ENCODE results near the gene TYMS. TPM values are rescaled to one million over a fixed set of nuclear protein-coding genes. Genes with fewer than 3 reads are reported as not detected.

Gene TYMS
- polyA plus RNA-seq, 3 donors = not detected

DNA sequence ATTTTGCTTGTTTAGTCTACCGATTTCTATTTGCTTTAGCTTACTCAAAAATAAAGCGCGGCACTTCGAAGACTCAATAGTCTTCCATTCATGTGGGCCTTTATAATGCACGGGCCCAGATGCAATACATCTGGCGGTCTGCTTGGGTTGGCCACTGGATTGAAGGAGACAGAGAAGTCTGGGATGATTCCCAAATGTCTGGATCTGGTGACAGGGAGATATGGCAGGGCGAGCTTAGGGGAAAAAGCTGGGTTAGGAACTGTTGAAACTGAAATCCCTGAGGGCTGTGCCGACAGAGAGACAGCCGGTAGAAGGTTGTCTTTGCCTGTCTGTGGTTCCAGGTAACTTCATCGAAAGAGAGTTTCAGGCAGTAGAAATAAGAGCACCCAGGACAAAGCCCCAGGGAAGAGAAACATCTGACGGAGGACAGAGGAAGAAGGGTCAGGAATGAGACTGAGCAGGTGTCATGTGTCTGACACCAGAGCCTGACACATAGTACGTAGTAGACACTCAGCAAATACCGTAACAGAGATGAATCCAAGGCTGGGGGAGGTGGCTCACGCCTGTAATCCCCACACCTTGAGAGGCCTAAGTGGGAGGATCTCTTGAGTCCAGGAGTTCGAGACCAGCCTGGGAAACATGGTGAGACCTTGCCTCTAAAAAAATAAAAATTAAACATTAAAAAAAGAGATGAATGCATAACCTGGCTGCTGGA, 47.1 kb upstream of the TYMS start:
- Histone ChIP-seq H2AFZ (ENCODE audit: insufficient read depth, low read depth, low read length, poor library complexity, severe bottlenecking) (no peak overlapping the region), H3K27ac (ENCODE audit: low read depth in 1 of 2, low read length in 2 of 2) (no peak overlapping the region), H4K20me1 (ENCODE audit: insufficient read depth, low read length) (no peaks in the 10 kb centered on the region), H3K9ac (ENCODE audit: insufficient read depth, low read length, poor library complexity, severe bottlenecking) (no peak overlapping the region), H3K36me3 (replicated peaks in 1 of 2; ENCODE audit: control insufficient read depth in 1 of 2, insufficient read depth in 2 of 2, low read length in 2 of 2) (no peaks in the 10 kb centered on the region), H3K9me3 (replicated peaks in 1 of 2; ENCODE audit: control insufficient read depth in 1 of 2, insufficient read depth in 1 of 2, low read length in 2 of 2) (no peaks in the 10 kb centered on the region), H3K79me2 (ENCODE audit: insufficient read depth, low read length) (no peaks in the 10 kb centered on the region), H3K4me2 (replicated peaks; ENCODE audit: extremely low read depth, low read length, poor library complexity, severe bottlenecking) (no peak overlapping the region), H3K27me3 (ENCODE audit: control insufficient read depth in 2 of 2, insufficient read depth in 2 of 2, low read length in 2 of 2) (no peaks in the 10 kb centered on the region), H3K4me3 (replicated peaks in 1 of 3; ENCODE audit: low read depth in 2 of 3, low read length in 3 of 3) (no peak overlapping the region), H3K4me1 (ENCODE audit: control insufficient read depth in 1 of 2, insufficient read depth in 2 of 2, low read length in 2 of 2) (peaks cover 14 to 17% of the 10 kb centered on the region in 2 donors)
- intact Hi-C loops (cut with micrococcal nuclease) = loop anchor here (10.0 kb wide), 2 partner anchors 116 to 326 kb away; no protein-coding TSS in a partner anchor
- DNase-seq = no peak
- Mint-ChIP-seq H3K27me3 (ENCODE audit: low read depth in 3 of 3) (peaks cover 5 to 20% (median 7%) of the 10 kb centered on the region in 3 donors), H3K36me3 (no peaks in the 10 kb centered on the region), H3K4me3 (no peak overlapping the region), H3K4me1 (peaks cover 15% of the 10 kb centered on the region), H3K9me3 (no peaks in the 10 kb centered on the region), H3K27ac (no peak overlapping the region)
- 90% methylated on average over 13 of the region's 15 CpGs for WGBS (ENCODE audit: insufficient coverage)
- TF ChIP-seq, protein P1, sequence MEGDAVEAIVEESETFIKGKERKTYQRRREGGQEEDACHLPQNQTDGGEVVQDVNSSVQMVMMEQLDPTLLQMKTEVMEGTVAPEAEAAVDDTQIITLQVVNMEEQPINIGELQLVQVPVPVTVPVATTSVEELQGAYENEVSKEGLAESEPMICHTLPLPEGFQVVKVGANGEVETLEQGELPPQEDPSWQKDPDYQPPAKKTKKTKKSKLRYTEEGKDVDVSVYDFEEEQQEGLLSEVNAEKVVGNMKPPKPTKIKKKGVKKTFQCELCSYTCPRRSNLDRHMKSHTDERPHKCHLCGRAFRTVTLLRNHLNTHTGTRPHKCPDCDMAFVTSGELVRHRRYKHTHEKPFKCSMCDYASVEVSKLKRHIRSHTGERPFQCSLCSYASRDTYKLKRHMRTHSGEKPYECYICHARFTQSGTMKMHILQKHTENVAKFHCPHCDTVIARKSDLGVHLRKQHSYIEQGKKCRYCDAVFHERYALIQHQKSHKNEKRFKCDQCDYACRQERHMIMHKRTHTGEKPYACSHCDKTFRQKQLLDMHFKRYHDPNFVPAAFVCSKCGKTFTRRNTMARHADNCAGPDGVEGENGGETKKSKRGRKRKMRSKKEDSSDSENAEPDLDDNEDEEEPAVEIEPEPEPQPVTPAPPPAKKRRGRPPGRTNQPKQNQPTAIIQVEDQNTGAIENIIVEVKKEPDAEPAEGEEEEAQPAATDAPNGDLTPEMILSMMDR (IDR thresholded peaks at IDR 0.05) = no peak

DNA sequence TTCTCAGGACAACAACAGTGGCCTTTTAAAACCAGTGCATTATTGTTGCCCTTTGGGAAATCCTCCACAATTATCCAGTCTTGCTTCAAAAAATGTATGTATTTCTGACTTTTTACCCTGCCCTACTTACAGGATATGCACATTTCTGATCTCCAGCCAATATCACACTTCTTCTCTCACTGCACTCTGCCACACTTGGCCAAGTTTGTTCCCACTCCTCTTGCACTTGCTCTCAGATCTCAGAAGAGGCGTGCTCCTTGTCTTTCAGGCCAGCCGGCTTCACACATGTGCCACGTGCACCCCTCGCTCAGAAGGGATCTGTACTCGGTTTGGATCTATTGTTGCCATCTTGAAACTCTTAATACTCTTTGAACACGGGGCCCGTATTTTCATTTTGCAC, 45.3 kb upstream of the TYMS start:
- H3K4me1 Mint-ChIP-seq = peaks cover 22% of the 10 kb centered on the region
- peaks cover 0 to 11% (median 2%) of the 10 kb centered on the region in 3 donors for H3K27me3 Mint-ChIP-seq (ENCODE audit: low read depth in 3 of 3)
- Histone ChIP-seq H2AFZ (ENCODE audit: insufficient read depth, low read depth, low read length, poor library complexity, severe bottlenecking) (no peak overlapping the region), H4K20me1 (ENCODE audit: insufficient read depth, low read length) (no peaks in the 10 kb centered on the region), H3K9me3 (replicated peaks in 1 of 2; ENCODE audit: control insufficient read depth in 1 of 2, insufficient read depth in 1 of 2, low read length in 2 of 2) (no peaks in the 10 kb centered on the region), H3K4me3 (replicated peaks in 1 of 3; ENCODE audit: low read depth in 2 of 3, low read length in 3 of 3) (no peak overlapping the region), H3K4me1 (ENCODE audit: control insufficient read depth in 1 of 2, insufficient read depth in 2 of 2, low read length in 2 of 2) (peaks cover 21 to 25% of the 10 kb centered on the region in 2 donors), H3K4me2 (replicated peaks; ENCODE audit: extremely low read depth, low read length, poor library complexity, severe bottlenecking) (no peak overlapping the region), H3K27me3 (ENCODE audit: control insufficient read depth in 2 of 2, insufficient read depth in 2 of 2, low read length in 2 of 2) (no peaks in the 10 kb centered on the region), H3K9ac (ENCODE audit: insufficient read depth, low read length, poor library complexity, severe bottlenecking) (no peak overlapping the region), H3K27ac (ENCODE audit: low read depth in 1 of 2, low read length in 2 of 2) (no peak overlapping the region), H3K79me2 (ENCODE audit: insufficient read depth, low read length) (no peaks in the 10 kb centered on the region), H3K36me3 (replicated peaks in 1 of 2; ENCODE audit: control insufficient read depth in 1 of 2, insufficient read depth in 2 of 2, low read length in 2 of 2) (no peaks in the 10 kb centered on the region)
- WGBS (ENCODE audit: insufficient coverage) = 100% methylated on average over 7 of the region's 7 CpGs
- no peaks in the 10 kb centered on the region for H3K36me3 Mint-ChIP-seq
- no peaks in the 10 kb centered on the region for H3K9me3 Mint-ChIP-seq
- no peak overlapping the region for H3K27ac Mint-ChIP-seq
- intact Hi-C loops (cut with micrococcal nuclease) = loop anchor here (10.0 kb wide), 2 partner anchors 117 to 327 kb away; no protein-coding TSS in a partner anchor
- no peak for DNase-seq
- TF ChIP-seq, protein P1 (IDR thresholded peaks at IDR 0.05) = no peak
- H3K4me3 Mint-ChIP-seq = no peak overlapping the region
